Left colon (tissue), 2 donors: ENCODE data around the gene IFNL4. TPM values are rescaled to one million over a fixed set of nuclear protein-coding genes. Genes with fewer than 3 reads are reported as not detected.
"Not testable (repeated sequence)": the region's sequence is repeated elsewhere in the genome, so short reads cannot be mapped to it uniquely, and the experiment has no call there.

Experiments used
- ATAC-seq: fragments of 200-7000 bp; cut with Tn5 transposase; one replicate; pipeline ENCODE4 v1.9.1; 2020; ENCODE audit warnings: mild to moderate bottlenecking, moderate library complexity
- DNase-seq, 2 donors: peaks; one replicate each; pipeline ENCODE4 v3.0.0-alpha.2; 2020
- intact Hi-C, 2 donors: fragments of 100-400 bp; cut with DNase I in 1 of 2; cut with micrococcal nuclease in 1 of 2; formaldehyde crosslinking; loops; one replicate each; pipeline versions ENCODE4 v1.11.2 to v1.14.0; 2022; cut with DNase I, micrococcal nuclease
- long read RNA-seq: library from polyadenylated mRNA; unstranded; transcript quantifications from one replicate; pipeline ENCODE4 v2.0.0, GENCODE V29; 2021
- total RNA-seq, 2 donors: library from RNA; stranded (reverse); fragmentation: NEBNext Ultra II Directional; extraction: Animal tissue kit (Norgen Biotek cat#: 25700); gene quantifications; one replicate each; pipeline ENCODE4 v1.2.1, GENCODE V29; 2021
- donor health status: DM: no; HTN: no; CAD: no.
- donor health status: DM: yes; HTN: yes; CAD: no.

IFNL4 gene
- not detected for total RNA-seq
- long read RNA-seq, result 0 reads

DNA sequence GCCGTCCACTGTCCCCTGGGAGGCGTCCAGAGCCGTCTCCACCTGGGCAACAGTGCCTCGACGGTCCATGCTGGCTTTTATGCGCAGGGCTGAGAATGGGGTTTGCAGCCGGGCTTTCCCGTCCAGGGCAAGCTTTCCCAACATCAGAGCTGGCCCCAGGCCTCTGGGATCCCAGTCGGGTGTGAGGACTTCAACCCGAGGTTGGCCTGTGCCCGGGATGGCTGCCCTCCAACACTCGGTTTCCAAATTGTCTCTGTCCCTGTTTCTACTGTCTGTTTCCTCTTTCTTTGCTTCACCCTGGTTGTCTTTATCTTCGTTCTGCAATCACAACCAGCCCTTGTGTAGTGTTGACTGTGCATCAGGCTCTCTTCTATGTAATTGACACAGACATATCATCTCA is at the start of gene IFNL4:
Gene IFNL4, minus strand, starts transcription at position 51 of the 400 bp plus-strand sequence.
- ATAC-seq, result no peak
- no peak for DNase-seq
- intact Hi-C loops, result no loop called here

DNA sequence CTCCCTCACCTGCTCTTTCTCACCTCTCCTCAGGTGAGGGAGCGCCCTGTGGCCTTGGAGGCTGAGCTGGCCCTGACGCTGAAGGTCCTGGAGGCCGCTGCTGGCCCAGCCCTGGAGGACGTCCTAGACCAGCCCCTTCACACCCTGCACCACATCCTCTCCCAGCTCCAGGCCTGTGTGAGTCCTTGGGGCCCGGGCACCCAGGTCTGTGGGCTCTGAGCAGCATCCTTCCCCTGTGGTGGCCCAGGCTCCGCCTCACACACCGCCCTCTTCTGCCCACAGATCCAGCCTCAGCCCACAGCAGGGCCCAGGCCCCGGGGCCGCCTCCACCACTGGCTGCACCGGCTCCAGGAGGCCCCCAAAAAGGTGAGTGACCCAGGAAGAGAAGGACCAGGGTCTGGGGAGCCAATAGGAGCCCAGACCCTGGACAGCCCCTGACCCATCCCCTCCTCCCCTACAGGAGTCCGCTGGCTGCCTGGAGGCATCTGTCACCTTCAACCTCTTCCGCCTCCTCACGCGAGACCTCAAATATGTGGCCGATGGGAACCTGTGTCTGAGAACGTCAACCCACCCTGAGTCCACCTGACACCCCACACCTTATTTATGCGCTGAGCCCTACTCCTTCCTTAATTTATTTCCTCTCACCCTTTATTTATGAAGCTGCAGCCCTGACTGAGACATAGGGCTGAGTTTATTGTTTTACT is 49.4 kb upstream of the IFNL4 start:
- DNase-seq (peak in 1 of 2 donors; percentile 28), ATAC-seq (peak; percentile 52)
- intact Hi-C loops, result no loop called here

DNA sequence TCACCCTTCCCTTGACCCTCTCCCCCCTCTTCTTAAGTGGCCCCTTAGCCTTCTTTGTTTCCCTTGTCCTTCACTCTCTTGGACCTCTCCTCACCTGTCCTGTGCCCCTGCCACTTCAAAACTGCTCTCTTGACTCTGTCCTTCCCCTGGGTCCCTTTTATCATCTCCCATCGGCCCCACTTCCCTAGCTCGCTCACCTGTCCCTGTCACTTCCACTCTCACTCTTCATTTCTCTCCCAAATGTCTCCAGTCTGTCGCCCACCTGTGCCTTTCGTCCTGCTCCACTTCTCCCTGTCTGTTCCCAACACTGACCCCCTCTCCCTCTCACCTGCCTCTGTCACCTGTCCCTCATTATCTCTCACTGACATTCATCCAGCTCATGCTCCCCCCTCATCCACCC is 48.2 kb upstream of the IFNL4 start:
- intact Hi-C loops, result no loop called here
- no peak for DNase-seq
- ATAC-seq, result no peak

DNA sequence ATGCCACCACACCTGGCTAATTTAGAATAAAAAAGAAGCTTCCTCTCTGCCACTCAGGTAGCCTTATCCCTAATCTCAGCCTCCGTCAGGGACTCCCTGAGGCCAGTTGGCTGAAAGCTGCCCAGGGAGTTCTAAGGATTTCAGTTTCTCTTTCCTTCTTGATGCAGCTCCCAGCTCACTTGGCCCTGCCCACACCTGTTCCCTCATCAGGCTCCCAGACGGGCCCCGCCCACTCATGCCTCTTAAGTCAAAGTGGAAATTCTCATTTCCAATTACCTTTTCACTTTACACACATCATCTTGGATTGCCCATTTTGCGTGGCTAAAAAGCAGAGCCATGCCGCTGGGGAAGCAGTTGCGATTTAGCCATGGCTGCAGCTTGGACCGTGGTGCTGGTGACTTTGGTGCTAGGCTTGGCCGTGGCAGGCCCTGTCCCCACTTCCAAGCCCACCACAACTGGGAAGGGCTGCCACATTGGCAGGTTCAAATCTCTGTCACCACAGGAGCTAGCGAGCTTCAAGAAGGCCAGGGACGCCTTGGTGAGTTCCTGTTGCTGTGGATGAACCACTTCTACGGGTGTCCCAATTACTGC is 47.5 kb upstream of the IFNL4 start, which contains the start of gene IFNL1:
Gene IFNL1, plus strand, starts transcription at position 353 of the 591 bp plus-strand sequence. Its CDS starts 15 bp downstream, at position 368.
- DNase-seq (no peak), ATAC-seq (peak; percentile 48)
- intact Hi-C loops, result no loop called here

DNA sequence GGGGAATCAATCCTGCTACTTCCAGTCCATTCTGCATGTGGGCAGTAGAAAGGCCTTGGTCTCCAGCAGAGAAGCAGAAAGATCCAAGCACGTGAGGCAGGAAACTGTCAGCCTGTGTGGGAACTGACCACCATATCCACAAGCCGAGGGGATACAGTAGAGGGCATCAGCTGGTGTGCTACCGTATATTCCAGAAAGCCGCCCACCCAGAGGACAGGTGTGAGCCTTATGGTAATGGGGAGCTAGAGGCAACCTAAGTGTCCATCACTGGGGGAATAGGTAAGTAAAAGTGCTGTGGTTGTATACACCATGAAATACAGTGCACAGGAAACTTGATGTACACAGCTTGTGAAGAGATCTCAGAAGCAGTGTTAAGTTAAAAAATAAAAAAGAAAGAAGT is 44.7 kb upstream of the IFNL4 start:
- DNase-seq (no peak), ATAC-seq (no peak)
- intact Hi-C loops, result no loop called here

DNA sequence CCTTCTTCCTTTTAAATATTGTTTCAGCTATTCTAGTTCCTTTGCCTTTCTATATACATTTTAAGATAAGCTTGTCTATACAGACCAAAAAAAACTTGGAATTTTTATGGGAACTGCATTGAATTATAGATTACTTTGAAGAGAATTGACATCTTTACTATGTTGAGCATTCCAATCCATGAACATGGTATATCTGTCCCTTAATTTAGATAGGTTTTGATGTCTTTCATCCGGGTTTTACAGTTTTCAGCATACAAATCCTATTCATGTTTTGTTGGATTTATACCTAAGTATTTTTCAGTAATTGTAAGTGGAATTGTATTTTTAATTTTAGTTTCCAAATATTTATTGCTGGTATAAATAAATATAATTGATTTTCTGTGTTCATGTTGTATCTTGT is 35.4 kb upstream of the IFNL4 start:
- ATAC-seq (no peak), DNase-seq (no peak)
- intact Hi-C loops, result no loop called here

DNA sequence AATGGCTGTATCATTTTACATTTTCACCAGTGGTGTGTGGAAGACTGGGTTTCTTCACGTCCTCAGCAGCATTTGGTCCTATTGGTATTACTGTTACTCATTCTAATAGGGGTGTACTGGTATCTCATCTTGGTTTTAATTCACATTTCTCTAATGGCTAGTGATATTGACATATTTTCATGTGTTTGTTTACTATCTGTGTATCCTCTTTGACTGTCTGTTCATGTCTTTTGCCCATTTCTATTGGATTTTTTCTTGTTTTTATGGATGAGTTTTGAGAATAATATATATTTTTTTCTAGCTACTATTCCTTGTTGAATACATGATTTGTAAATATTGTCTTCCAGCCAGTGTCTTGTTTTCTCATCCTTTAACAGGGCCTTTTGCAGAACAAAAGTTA is 33.4 kb upstream of the IFNL4 start:
- ATAC-seq, result no peak
- intact Hi-C loops, result no loop called here
- DNase-seq, result no peak

DNA sequence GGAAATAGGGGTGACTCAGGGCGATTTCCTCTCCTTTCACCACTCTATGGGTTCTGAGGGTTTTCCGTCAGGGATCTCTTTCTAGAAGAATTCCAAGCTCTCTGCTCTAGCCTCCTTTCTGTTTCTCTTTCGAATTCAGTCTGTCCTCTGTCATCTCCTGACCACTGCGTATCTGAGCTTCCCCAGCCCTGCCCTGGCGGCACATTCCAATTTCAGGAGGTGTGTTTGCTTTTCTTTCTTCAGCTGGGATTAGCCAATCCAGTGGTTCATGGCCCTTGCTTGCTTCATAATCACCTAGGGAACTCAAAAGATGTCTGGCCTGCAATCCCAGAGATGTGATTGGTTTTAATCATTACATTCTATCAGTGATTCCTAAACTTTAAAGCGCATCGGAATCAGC is 28.9 kb upstream of the IFNL4 start:
- DNase-seq (no peak), ATAC-seq (no peak)
- intact Hi-C loops, result no loop called here

DNA sequence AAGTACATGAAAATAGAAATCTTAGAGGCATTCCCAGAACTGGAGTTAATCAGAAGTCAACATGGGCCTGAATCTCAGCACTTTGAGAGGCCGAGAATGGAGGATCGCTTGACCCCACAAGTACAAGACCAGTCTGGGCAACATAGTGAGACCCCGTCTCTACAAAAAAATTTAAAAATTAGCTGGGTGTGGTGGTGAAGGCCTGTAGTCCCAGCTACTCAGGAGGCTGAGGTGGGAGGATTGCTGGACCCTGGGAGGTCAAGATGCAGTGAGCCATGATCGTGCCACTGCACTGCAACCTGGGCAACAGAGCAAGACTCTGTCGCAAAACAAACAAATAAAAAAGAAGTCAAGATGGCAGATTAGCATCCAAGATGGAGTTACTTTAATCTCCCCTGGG is 28.1 kb upstream of the IFNL4 start:
- no peak for DNase-seq
- no peak for ATAC-seq
- intact Hi-C loops, result no loop called here

DNA sequence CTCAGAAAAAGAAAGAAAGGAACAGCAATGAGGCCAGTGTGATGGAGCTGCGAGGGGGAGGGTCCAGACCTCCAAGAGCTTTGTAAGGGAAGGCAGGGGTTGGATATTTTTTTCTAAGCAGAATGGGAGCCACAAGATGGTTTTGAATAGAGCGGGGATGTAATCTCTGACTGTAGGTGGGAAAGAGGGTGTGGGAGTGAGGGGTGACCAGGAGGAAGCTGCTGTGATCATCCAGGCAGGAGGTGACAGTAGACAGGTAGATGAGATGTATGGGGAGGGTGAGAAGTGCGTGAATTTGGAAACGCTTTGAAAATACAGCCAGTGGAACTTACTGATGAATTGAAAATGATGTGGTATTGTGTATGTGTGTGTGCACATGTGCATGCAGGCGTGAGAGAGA is 26.9 kb upstream of the IFNL4 start:
- intact Hi-C loops, result no loop called here

DNA sequence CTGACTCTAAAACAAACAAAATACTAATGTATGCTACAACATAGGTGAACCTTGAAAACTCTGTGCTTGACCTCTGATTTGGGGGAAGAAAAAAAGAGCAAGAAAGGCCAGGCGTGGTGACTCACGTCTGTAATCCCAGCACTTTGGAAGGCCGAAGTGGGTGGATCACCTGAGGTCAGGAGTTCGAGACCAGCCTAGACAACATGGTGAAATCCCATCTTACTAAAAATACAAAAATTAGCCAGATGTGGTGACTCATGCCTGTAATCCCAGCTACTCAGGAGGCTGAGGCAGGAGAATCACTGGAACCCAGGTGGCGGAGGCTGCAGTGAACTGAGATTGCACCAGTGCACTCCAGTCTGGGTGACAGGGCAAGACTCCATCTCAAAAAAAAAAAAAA is 25.2 kb upstream of the IFNL4 start:
- intact Hi-C loops, DNase-seq, ATAC-seq: not testable (repeated sequence)

More for the DNA sequence above, 26.9 kb upstream of the IFNL4 start:
- ATAC-seq (no peak), DNase-seq (no peak)

DNA sequence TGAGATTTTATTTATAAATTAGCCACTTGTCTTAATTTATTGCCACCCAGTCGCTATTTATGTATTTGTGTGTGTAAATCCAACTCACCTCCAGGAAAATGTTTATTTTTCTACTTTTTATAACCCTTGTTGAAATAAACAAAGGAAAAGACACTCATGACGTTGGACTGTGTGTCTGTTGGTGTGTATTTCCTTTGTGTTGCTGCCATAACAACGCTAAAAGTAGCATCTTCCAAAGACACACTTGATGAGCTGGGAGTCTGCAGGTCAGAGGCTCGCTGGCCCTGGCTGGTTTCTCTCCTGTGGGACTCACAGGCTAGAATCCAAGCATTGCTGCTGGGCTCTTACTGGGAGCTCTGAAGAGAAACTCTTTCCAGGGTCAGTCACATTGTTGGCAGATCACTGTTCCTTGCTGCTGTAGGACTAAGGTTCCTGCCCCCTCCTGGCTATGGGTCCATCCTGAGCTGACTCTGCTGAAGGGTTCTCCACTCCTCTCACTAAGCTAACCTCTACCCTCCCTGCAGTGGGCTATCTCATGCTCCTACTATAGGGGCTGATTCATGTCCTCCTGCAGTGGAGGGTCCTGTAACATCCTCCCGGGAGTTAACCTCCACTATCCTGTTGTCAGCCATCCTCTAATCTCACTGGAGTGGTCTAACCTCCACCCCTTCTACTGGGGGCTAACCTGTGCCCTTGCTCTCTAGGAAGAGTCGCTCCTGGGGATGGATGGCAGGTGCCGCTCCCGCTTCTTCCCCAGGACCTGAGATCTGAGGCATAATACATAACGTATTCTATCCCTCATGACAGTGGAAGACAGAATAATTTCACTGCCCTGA is 21.6 kb upstream of the IFNL4 start:
- intact Hi-C loops, result no loop called here
- no peak for ATAC-seq

DNA sequence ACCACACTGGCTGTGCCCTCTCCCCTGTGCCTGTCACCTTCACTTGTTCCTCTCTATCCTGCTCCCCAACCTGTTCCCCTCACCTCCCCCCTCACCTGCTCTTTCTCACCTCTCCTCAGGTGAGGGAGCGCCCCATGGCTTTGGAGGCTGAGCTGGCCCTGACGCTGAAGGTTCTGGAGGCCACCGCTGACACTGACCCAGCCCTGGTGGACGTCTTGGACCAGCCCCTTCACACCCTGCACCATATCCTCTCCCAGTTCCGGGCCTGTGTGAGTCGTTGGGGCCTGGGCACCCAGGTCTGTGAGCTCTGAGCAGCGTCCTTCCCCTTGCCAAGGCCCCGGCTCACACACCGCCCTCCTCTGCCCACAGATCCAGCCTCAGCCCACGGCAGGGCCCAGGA is 20.7 kb upstream of the IFNL4 start:
- ATAC-seq, DNase-seq, intact Hi-C loops: not testable (repeated sequence)

More for the DNA sequence above, 21.6 kb upstream of the IFNL4 start:
- no peak for DNase-seq

DNA sequence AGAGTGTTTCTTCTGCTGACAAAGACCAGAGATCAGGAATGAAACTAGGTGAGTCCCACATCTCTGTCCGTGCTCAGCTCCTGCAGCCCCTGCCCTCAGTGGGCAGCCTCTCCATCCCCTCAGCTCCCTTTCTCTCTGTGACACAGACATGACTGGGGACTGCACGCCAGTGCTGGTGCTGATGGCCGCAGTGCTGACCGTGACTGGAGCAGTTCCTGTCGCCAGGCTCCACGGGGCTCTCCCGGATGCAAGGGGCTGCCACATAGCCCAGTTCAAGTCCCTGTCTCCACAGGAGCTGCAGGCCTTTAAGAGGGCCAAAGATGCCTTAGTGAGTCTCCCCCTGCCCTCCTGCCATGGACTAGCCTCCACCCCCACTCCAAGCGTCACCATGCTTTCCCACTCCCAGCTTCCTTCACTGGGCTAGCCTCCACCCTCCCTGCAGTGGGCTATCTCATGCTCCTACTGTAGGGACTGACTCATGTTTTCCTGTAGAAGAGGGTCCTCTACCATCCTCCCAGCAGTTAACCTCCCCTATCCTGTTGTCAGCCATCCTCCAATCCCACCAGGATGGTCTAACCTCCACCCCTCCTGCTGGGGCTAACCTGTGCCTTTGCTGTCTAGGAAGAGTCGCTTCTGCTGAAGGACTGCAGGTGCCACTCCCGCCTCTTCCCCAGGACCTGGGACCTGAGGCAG is 20.0 kb upstream of the IFNL4 start:
- ATAC-seq, intact Hi-C loops, DNase-seq: not testable (repeated sequence)

DNA sequence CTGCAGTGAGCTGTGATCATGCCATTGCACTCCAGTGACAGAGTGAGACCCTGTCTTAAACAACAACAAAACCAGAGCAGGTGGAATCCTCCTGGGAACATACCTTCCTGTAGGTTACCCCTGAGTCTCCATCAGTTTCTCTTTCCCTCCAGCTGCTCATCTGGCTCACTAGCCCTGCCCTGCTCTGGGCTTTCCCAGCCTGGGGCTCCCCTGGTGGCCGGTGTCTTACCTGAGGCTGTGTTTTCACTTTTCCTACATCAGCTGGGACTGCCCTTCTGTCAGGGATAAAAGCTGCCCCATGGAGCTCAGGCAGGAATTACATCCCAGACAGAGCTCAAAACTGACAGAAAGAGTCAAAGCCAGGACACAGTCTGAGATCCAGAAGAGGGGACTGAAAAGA is 19.4 kb upstream of the IFNL4 start, which contains the start of gene IFNL2:
Gene IFNL2, plus strand, starts transcription at position 312 of the 400 bp plus-strand sequence. CDS start 173 bp downstream, outside the sequence.
- DNase-seq, intact Hi-C loops: not testable (repeated sequence)
- peak; percentile 59 for ATAC-seq

DNA sequence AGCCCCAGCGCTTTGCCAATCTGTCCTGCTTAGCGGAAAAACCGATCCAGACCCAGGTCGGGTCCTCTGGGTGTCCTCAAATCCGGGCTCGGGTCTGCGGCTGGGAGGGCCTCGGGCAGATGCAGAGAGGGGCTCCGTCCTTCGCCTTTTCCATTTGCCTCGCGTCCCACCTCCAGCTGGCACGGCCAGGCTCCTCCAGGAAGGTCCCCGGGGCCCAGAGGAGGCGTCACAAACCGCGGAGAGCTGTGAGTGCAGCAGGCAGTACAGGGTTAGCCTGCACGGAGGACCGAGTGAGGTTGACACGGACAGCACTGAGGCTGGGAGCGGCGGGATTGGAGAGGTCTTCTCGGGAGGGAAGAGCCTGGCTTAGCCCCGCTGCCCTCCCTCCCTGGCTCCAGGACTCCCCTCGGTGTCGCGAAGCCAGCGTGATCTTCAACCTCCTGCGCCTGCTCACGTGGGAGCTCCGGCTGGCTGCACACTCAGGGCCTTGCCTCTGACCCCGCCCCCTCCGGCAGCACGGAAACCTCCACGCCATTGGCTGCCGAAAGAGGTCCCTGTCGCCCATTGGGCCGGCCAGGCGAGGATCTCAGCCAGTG is 16.8 kb upstream of the IFNL4 start:
- intact Hi-C loops, result no loop called here
- no peak for ATAC-seq
- no peak for DNase-seq

DNA sequence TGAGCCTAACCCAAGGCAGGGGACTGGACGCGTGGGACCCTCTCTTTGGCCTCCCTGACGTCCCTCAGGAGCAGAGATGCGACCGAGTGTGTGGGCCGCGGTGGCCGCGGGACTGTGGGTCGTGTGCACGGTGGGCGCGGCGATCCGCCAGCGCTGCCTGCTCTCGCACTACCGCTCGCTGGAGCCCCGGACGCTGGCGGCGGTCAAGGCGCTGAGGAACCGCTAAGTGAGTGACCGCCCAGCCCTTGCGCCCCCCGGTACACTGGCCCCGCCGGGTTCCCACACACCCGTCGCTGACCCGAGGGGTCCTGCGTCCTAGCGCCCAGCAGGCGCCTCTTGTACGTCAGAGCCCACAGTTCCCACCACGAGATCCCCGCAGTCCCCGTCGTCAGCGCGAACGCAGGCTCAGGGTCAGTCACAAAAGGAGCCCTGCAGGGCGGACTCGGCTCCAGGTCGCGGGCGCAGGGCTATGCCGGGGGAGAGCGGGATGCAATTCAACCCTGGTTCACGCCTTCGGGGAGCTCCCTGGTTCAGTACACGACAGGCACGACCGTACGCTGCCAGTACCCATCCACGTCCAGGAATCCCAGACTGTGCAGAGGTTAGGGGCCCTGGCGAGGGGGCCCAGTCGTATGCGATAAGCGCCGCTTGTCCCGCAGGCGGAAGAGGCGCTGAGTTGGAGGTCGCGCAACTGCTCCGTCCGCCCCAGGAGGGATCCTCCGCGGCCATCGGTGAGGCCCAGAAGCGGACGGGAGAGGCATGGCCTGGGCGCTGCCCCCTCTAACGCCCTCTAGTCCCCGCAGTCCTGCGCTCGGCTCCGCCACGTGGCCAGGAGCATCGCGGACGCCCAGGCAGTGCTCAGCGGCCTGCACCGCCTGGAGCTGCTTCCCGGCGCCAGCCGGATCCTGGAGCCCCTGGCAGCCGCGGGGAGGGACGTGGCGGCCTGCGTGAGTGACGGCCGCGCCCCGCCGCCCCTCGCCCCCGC is 15.9 kb upstream of the IFNL4 start:
- intact Hi-C loops, result no loop called here
- ATAC-seq (no peak), DNase-seq (no peak)
